HEK293 (cell line): ENCODE results near the gene TDG.
A peak's percentile ranks its signal among the peaks of the same experiment; 100 is the strongest.

Source experiments
- GLIS2 ChIP-seq: fragments of 450-650 bp; formaldehyde crosslinking; IDR thresholded peaks from 2 replicates; pipeline ENCODE4 v1.5.1; 2016; ENCODE audit warnings: missing biosample characterization, missing genetic modification characterization
- HOXC10 ChIP-seq: sonication (generic); formaldehyde crosslinking; IDR thresholded peaks from 2 replicates; pipeline ENCODE4 v1.8.1; 2023; ENCODE audit warnings: mild to moderate bottlenecking, missing genetic modification reagents
- KLF7 ChIP-seq: fragments of 450-650 bp; formaldehyde crosslinking; IDR thresholded peaks from 2 replicates; pipeline ENCODE4 v1.5.1; 2016; ENCODE audit warnings: missing biosample characterization, missing genetic modification characterization, borderline replicate concordance
- KLF8 ChIP-seq: fragments of 450-650 bp; formaldehyde crosslinking; IDR thresholded peaks from 2 replicates; pipeline ENCODE4 v1.5.1; 2016; ENCODE audit warnings: missing biosample characterization, missing genetic modification characterization
- RBAK ChIP-seq: fragments of 450-650 bp; formaldehyde crosslinking; IDR thresholded peaks from 2 replicates; pipeline ENCODE4 v1.5.1; 2016; ENCODE audit warnings: missing biosample characterization, missing genetic modification characterization
- SALL2 ChIP-seq: fragments of 450-650 bp; formaldehyde crosslinking; IDR thresholded peaks from 2 replicates; pipeline ENCODE4 v1.5.0; 2017; ENCODE audit warnings: missing biosample characterization, mild to moderate bottlenecking, missing genetic modification characterization, borderline replicate concordance
- ZBTB1 ChIP-seq: fragments of 450-650 bp; formaldehyde crosslinking; IDR thresholded peaks from 2 replicates; pipeline ENCODE4 v1.5.1; 2016; ENCODE audit warnings: missing biosample characterization, missing genetic modification characterization
- ZBTB7A ChIP-seq: fragments of 450-650 bp; formaldehyde crosslinking; IDR thresholded peaks from 2 replicates; pipeline ENCODE4 v1.5.1; 2016; ENCODE audit warnings: low read depth, missing biosample characterization, missing genetic modification characterization
- ZNF132 ChIP-seq: fragments of 450-650 bp; formaldehyde crosslinking; IDR thresholded peaks from 2 replicates; pipeline ENCODE4 v1.5.1; 2017; ENCODE audit warnings: missing biosample characterization, missing genetic modification characterization, borderline replicate concordance
- ZNF157 ChIP-seq: fragments of 450-650 bp; formaldehyde crosslinking; IDR thresholded peaks from 2 replicates; pipeline ENCODE4 v1.5.1; 2016; ENCODE audit warnings: missing biosample characterization, missing genetic modification characterization
- ZNF184 ChIP-seq: fragments of 450-650 bp; IDR thresholded peaks from 2 replicates; pipeline ENCODE4 v1.5.1; 2018; ENCODE audit warnings: missing biosample characterization, mild to moderate bottlenecking, missing genetic modification characterization
- ZNF19 ChIP-seq: fragments of 450-650 bp; formaldehyde crosslinking; IDR thresholded peaks from 2 replicates; pipeline ENCODE4; 2016; ENCODE audit warnings: missing biosample characterization, missing genetic modification characterization, low read depth
- ZNF23 ChIP-seq: fragments of 450-650 bp; formaldehyde crosslinking; IDR thresholded peaks from 2 replicates; pipeline ENCODE4 v1.5.1; 2016; ENCODE audit warnings: missing biosample characterization, missing genetic modification characterization, borderline replicate concordance
- ZNF248 ChIP-seq: fragments of 450-650 bp; formaldehyde crosslinking; IDR thresholded peaks from 2 replicates; pipeline ENCODE4 v1.5.1; 2017; ENCODE audit warnings: missing biosample characterization, missing genetic modification characterization
- ZNF521 ChIP-seq: fragments of 450-650 bp; formaldehyde crosslinking; IDR thresholded peaks from 2 replicates; pipeline ENCODE4 v1.5.1; 2017; ENCODE audit warnings: missing biosample characterization, mild to moderate bottlenecking, missing genetic modification characterization
- ZNF626 ChIP-seq: fragments of 450-650 bp; sonication (Bioruptor Pico); formaldehyde crosslinking; IDR thresholded peaks from 2 replicates; pipeline ENCODE4 v1.5.1; 2018; ENCODE audit warnings: missing biosample characterization, missing genetic modification characterization, inconsistent platforms
- ZNF677 ChIP-seq: fragments of 450-650 bp; IDR thresholded peaks from 2 replicates; pipeline ENCODE4 v1.5.0; 2018; ENCODE audit warnings: missing biosample characterization, mild to moderate bottlenecking, missing genetic modification characterization, moderate library complexity
- ZNF76 ChIP-seq: fragments of 450-650 bp; formaldehyde crosslinking; IDR thresholded peaks from 2 replicates; pipeline ENCODE4; 2016; ENCODE audit warnings: low read depth, missing biosample characterization, missing genetic modification characterization, borderline replicate concordance
- ZNF792 ChIP-seq: fragments of 450-650 bp; formaldehyde crosslinking; IDR thresholded peaks from 2 replicates; pipeline ENCODE4 v1.5.1; 2016; ENCODE audit warnings: missing biosample characterization, missing genetic modification characterization
- ZNF830 ChIP-seq: fragments of 450-650 bp; IDR thresholded peaks from 2 replicates; pipeline ENCODE4 v1.5.0; 2018; ENCODE audit warnings: missing biosample characterization, missing genetic modification characterization, low read depth, mild to moderate bottlenecking, moderate library complexity
- TF ChIP-seq, protein P1 (sequence below): fragments of 450-650 bp; formaldehyde crosslinking; IDR thresholded peaks from 2 replicates; pipeline ENCODE4 v1.5.1; 2016; ENCODE audit warnings: missing biosample characterization, missing genetic modification characterization
- TF ChIP-seq, protein P2 (sequence below): fragments of 450-650 bp; formaldehyde crosslinking; IDR thresholded peaks from 2 replicates; pipeline ENCODE4; 2016; ENCODE audit warnings: missing biosample characterization, missing genetic modification characterization
- TF ChIP-seq, protein P3 (sequence below): fragments of 450-650 bp; formaldehyde crosslinking; IDR thresholded peaks from 2 replicates; pipeline ENCODE4 v1.5.1; 2016; ENCODE audit warnings: missing biosample characterization, missing genetic modification characterization, low read depth
- TF ChIP-seq, protein P4 (sequence below): fragments of 450-650 bp; IDR thresholded peaks from 2 replicates; pipeline ENCODE4 v1.5.1; 2018; ENCODE audit warnings: missing biosample characterization, missing genetic modification characterization
- TF ChIP-seq, protein P5 (sequence below): fragments of 450-650 bp; formaldehyde crosslinking; IDR thresholded peaks from 2 replicates; pipeline ENCODE4 v1.5.1; 2016; ENCODE audit warnings: missing biosample characterization, missing genetic modification characterization, borderline replicate concordance
- TF ChIP-seq, protein P6 (sequence below): fragments of 450-650 bp; formaldehyde crosslinking; IDR thresholded peaks from 2 replicates; pipeline ENCODE4 v1.5.1; 2017; ENCODE audit warnings: missing biosample characterization, missing genetic modification characterization
- TF ChIP-seq, protein P7 (sequence below): fragments of 450-650 bp; formaldehyde crosslinking; IDR thresholded peaks from 2 replicates; pipeline ENCODE4 v1.5.1; 2017; ENCODE audit warnings: missing biosample characterization, missing genetic modification characterization

Gene TDG

DNA sequence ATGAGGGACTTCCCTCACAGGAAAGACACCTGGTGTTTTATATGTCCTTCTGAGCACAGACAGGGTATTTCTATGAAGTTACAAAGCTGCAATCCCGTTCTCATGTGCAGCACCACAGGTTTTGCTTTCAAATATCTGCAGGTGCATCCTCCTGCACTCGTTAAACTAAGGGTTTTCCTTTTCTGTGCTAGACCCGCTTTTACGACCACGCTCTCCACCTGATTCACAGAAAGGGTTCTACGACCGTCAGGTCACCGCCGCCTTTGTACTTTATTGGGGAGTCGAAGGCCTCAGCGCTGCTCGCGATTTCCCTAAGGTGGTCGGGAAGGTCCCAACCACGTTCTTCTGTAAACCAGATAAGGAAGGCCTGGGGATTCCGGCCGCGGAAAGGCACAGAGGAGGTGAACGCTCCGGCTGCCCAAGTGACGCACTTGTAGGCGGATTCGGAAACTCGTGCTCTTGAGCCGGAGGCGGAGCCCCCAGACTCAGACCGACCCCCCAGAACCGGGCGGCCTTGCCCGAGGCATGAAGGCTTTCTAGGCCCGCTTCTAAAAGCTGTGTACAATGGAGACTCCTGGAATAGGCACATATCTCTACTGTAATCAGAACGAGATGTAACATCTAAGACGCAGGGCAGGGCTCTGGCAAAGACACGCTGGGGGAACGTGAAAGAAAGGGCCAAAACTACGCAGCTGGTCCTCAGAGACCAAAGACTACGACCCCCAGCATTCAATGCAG, 36.5 kb upstream of the TDG start (continued):
- TF ChIP-seq, protein P1, sequence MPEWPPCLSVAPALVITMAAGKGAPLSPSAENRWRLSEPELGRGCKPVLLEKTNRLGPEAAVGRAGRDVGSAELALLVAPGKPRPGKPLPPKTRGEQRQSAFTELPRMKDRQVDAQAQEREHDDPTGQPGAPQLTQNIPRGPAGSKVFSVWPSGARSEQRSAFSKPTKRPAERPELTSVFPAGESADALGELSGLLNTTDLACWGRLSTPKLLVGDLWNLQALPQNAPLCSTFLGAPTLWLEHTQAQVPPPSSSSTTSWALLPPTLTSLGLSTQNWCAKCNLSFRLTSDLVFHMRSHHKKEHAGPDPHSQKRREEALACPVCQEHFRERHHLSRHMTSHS (tag by site-specific recombination): no peak
- TF ChIP-seq ZNF248 (tag by site-specific recombination) (no peak), HOXC10 (CRISPR knock-in tag) (no peak), RBAK (tag by site-specific recombination) (no peak), ZNF157 (no peak), ZNF830 (tag by site-specific recombination) (no peak), ZNF521 (tag by site-specific recombination) (no peak), ZBTB7A (tag by site-specific recombination) (no peak), KLF8 (tag by site-specific recombination) (no peak), ZNF626 (tag by site-specific recombination) (no peak), ZNF23 (tag by site-specific recombination) (no peak), GLIS2 (tag by site-specific recombination) (peak; percentile 70), ZNF76 (tag by site-specific recombination) (peak; percentile 93; the same call in 1 of the 2 replicates), ZNF792 (no peak), ZNF132 (no peak), ZNF19 (tag by site-specific recombination) (no peak), ZNF184 (tag by site-specific recombination) (no peak), ZBTB1 (tag by site-specific recombination) (no peak), SALL2 (tag by site-specific recombination) (no peak), ZNF677 (tag by site-specific recombination) (no peak), KLF7 (no peak)
- TF ChIP-seq, protein P2, sequence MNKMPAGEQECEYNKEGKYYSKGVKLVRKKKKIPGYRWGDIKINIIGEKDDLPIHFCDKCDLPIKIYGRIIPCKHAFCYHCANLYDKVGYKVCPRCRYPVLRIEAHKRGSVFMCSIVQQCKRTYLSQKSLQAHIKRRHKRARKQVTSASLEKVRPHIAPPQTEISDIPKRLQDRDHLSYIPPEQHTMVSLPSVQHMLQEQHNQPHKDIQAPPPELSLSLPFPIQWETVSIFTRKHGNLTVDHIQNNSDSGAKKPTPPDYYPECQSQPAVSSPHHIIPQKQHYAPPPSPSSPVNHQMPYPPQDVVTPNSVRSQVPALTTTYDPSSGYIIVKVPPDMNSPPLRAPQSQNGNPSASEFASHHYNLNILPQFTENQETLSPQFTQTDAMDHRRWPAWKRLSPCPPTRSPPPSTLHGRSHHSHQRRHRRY: no peak
- TF ChIP-seq, protein P3, sequence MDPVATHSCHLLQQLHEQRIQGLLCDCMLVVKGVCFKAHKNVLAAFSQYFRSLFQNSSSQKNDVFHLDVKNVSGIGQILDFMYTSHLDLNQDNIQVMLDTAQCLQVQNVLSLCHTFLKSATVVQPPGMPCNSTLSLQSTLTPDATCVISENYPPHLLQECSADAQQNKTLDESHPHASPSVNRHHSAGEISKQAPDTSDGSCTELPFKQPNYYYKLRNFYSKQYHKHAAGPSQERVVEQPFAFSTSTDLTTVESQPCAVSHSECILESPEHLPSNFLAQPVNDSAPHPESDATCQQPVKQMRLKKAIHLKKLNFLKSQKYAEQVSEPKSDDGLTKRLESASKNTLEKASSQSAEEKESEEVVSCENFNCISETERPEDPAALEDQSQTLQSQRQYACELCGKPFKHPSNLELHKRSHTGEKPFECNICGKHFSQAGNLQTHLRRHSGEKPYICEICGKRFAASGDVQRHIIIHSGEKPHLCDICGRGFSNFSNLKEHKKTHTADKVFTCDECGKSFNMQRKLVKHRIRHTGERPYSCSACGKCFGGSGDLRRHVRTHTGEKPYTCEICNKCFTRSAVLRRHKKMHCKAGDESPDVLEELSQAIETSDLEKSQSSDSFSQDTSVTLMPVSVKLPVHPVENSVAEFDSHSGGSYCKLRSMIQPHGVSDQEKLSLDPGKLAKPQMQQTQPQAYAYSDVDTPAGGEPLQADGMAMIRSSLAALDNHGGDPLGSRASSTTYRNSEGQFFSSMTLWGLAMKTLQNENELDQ (tag by site-specific recombination): no peak
- TF ChIP-seq, protein P4, sequence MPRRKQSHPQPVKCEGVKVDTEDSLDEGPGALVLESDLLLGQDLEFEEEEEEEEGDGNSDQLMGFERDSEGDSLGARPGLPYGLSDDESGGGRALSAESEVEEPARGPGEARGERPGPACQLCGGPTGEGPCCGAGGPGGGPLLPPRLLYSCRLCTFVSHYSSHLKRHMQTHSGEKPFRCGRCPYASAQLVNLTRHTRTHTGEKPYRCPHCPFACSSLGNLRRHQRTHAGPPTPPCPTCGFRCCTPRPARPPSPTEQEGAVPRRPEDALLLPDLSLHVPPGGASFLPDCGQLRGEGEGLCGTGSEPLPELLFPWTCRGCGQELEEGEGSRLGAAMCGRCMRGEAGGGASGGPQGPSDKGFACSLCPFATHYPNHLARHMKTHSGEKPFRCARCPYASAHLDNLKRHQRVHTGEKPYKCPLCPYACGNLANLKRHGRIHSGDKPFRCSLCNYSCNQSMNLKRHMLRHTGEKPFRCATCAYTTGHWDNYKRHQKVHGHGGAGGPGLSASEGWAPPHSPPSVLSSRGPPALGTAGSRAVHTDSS: peak; percentile 20; the same call in 1 of the 2 replicates
- TF ChIP-seq, protein P5, sequence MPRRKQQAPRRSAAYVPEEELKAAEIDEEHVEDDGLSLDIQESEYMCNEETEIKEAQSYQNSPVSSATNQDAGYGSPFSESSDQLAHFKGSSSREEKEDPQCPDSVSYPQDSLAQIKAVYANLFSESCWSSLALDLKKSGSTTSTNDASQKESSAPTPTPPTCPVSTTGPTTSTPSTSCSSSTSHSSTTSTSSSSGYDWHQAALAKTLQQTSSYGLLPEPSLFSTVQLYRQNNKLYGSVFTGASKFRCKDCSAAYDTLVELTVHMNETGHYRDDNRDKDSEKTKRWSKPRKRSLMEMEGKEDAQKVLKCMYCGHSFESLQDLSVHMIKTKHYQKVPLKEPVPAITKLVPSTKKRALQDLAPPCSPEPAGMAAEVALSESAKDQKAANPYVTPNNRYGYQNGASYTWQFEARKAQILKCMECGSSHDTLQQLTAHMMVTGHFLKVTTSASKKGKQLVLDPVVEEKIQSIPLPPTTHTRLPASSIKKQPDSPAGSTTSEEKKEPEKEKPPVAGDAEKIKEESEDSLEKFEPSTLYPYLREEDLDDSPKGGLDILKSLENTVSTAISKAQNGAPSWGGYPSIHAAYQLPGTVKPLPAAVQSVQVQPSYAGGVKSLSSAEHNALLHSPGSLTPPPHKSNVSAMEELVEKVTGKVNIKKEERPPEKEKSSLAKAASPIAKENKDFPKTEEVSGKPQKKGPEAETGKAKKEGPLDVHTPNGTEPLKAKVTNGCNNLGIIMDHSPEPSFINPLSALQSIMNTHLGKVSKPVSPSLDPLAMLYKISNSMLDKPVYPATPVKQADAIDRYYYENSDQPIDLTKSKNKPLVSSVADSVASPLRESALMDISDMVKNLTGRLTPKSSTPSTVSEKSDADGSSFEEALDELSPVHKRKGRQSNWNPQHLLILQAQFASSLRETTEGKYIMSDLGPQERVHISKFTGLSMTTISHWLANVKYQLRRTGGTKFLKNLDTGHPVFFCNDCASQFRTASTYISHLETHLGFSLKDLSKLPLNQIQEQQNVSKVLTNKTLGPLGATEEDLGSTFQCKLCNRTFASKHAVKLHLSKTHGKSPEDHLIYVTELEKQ: no peak
- TF ChIP-seq, protein P6, sequence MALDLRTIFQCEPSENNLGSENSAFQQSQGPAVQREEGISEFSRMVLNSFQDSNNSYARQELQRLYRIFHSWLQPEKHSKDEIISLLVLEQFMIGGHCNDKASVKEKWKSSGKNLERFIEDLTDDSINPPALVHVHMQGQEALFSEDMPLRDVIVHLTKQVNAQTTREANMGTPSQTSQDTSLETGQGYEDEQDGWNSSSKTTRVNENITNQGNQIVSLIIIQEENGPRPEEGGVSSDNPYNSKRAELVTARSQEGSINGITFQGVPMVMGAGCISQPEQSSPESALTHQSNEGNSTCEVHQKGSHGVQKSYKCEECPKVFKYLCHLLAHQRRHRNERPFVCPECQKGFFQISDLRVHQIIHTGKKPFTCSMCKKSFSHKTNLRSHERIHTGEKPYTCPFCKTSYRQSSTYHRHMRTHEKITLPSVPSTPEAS: no peak
- TF ChIP-seq, protein P7, sequence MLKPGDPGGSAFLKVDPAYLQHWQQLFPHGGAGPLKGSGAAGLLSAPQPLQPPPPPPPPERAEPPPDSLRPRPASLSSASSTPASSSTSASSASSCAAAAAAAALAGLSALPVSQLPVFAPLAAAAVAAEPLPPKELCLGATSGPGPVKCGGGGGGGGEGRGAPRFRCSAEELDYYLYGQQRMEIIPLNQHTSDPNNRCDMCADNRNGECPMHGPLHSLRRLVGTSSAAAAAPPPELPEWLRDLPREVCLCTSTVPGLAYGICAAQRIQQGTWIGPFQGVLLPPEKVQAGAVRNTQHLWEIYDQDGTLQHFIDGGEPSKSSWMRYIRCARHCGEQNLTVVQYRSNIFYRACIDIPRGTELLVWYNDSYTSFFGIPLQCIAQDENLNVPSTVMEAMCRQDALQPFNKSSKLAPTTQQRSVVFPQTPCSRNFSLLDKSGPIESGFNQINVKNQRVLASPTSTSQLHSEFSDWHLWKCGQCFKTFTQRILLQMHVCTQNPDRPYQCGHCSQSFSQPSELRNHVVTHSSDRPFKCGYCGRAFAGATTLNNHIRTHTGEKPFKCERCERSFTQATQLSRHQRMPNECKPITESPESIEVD (tag by site-specific recombination): no peak
